GM23248 (cell line): ENCODE measurements around the gene USP17L15. TPM values are rescaled to one million over a fixed set of nuclear protein-coding genes. Genes with fewer than 3 reads are reported as not detected.

Experiments used
- polyA plus RNA-seq: library from polyadenylated mRNA; unstranded; fragments of >200 nt; fragmentation: Nextera tagmentation; extraction: Ambion mirVana; gene quantifications from 2 replicates; pipeline ENCODE4 v1.2.1, GENCODE V29; 2016
- total RNA-seq: library from RNA; depleted of rRNA; stranded (reverse); fragments of >200 nt; shearing (Covaris generic); gene quantifications from 2 replicates; pipeline ENCODE4 v1.2.3, GENCODE V29; 2014; rRNA removed

USP17L15 gene
- total and polyA plus RNA-seq, 2 experiments from 2014 or later = not detected

Other genes starting within 250 kb of the USP17L15 start
- gene FAM90A26, start 64.0 kb upstream of the USP17L15 start, total RNA-seq = not detected in 2 replicates
- gene FAM90A26, start 64.0 kb upstream of the USP17L15 start, polyA plus RNA-seq = not detected in 2 replicates
- gene USP17L10, start 23.7 kb upstream of the USP17L15 start, total RNA-seq = not detected in 2 replicates
- gene USP17L10, start 23.7 kb upstream of the USP17L15 start, polyA plus RNA-seq = not detected in 2 replicates
- gene USP17L11, start 19.0 kb upstream of the USP17L15 start, total RNA-seq = not detected in 2 replicates
- not detected in 2 replicates for gene USP17L11, start 19.0 kb upstream of the USP17L15 start, polyA plus RNA-seq
- not detected in 2 replicates for gene USP17L12, start 14.2 kb upstream of the USP17L15 start, total RNA-seq
- gene USP17L12, start 14.2 kb upstream of the USP17L15 start, polyA plus RNA-seq = not detected in 2 replicates
- gene USP17L13, start 9.5 kb upstream of the USP17L15 start, total RNA-seq = not detected in 2 replicates
- not detected in 2 replicates for gene USP17L13, start 9.5 kb upstream of the USP17L15 start, polyA plus RNA-seq
- not detected in 2 replicates for gene USP17L17, start 9.5 kb downstream of the USP17L15 start, total RNA-seq
- not detected in 2 replicates for gene USP17L17, start 9.5 kb downstream of the USP17L15 start, polyA plus RNA-seq
- gene USP17L18, start 14.2 kb downstream of the USP17L15 start, total RNA-seq = not detected in 2 replicates
- not detected in 2 replicates for gene USP17L18, start 14.2 kb downstream of the USP17L15 start, polyA plus RNA-seq
- not detected in 2 replicates for gene USP17L19, start 19.0 kb downstream of the USP17L15 start, total RNA-seq
- not detected in 2 replicates for gene USP17L19, start 19.0 kb downstream of the USP17L15 start, polyA plus RNA-seq
- not detected in 2 replicates for gene USP17L20, start 23.7 kb downstream of the USP17L15 start, total RNA-seq
- not detected in 2 replicates for gene USP17L20, start 23.7 kb downstream of the USP17L15 start, polyA plus RNA-seq
- not detected in 2 replicates for gene USP17L21, start 28.5 kb downstream of the USP17L15 start, total RNA-seq
- not detected in 2 replicates for gene USP17L21, start 28.5 kb downstream of the USP17L15 start, polyA plus RNA-seq
- gene USP17L22, start 33.2 kb downstream of the USP17L15 start, total RNA-seq = not detected in 2 replicates
- gene USP17L22, start 33.2 kb downstream of the USP17L15 start, polyA plus RNA-seq = not detected in 2 replicates
- not detected in 2 replicates for gene USP17L24, start 90.8 kb downstream of the USP17L15 start, total RNA-seq
- gene USP17L24, start 90.8 kb downstream of the USP17L15 start, polyA plus RNA-seq = not detected in 2 replicates
- gene USP17L25, start 95.5 kb downstream of the USP17L15 start, total RNA-seq = not detected in 2 replicates
- not detected in 2 replicates for gene USP17L25, start 95.5 kb downstream of the USP17L15 start, polyA plus RNA-seq
- not detected in 2 replicates for gene USP17L26, start 100.3 kb downstream of the USP17L15 start, total RNA-seq
- gene USP17L26, start 100.3 kb downstream of the USP17L15 start, polyA plus RNA-seq = not detected in 2 replicates
- not detected in 2 replicates for gene USP17L5, start 105.0 kb downstream of the USP17L15 start, total RNA-seq
- not detected in 2 replicates for gene USP17L5, start 105.0 kb downstream of the USP17L15 start, polyA plus RNA-seq
- not detected in 2 replicates for gene USP17L27, start 109.8 kb downstream of the USP17L15 start, total RNA-seq
- not detected in 2 replicates for gene USP17L27, start 109.8 kb downstream of the USP17L15 start, polyA plus RNA-seq
- not detected in 2 replicates for gene USP17L28, start 114.5 kb downstream of the USP17L15 start, total RNA-seq
- not detected in 2 replicates for gene USP17L28, start 114.5 kb downstream of the USP17L15 start, polyA plus RNA-seq
- gene USP17L29, start 119.3 kb downstream of the USP17L15 start, total RNA-seq = not detected in 2 replicates
- not detected in 2 replicates for gene USP17L29, start 119.3 kb downstream of the USP17L15 start, polyA plus RNA-seq
- gene USP17L30, start 128.7 kb downstream of the USP17L15 start, total RNA-seq = not detected in 2 replicates
- not detected in 2 replicates for gene USP17L30, start 128.7 kb downstream of the USP17L15 start, polyA plus RNA-seq
- not detected in 2 replicates for gene DEFB131A, start 210.0 kb downstream of the USP17L15 start, total RNA-seq
- not detected in 2 replicates for gene DEFB131A, start 210.0 kb downstream of the USP17L15 start, polyA plus RNA-seq